ENCODE measurements around the gene ZNF17. TPM values are rescaled to one million over a fixed set of nuclear protein-coding genes. Genes with fewer than 3 reads are reported as not detected.
"Not testable (repeated sequence)": the region's sequence is repeated elsewhere in the genome, so short reads cannot be mapped to it uniquely, and the experiment has no call there.

The ZNF17 gene
- total RNA-seq, 3 donors from 2014 or later = 10.5 to 22.0 (median 11.2) TPM

- no peaks in the 10 kb centered on the region for H3K4me1 ChIP-seq
- no peak for DNase-seq (ENCODE audit: low spot score in 2 of 2)
- TF ChIP-seq, protein P1, sequence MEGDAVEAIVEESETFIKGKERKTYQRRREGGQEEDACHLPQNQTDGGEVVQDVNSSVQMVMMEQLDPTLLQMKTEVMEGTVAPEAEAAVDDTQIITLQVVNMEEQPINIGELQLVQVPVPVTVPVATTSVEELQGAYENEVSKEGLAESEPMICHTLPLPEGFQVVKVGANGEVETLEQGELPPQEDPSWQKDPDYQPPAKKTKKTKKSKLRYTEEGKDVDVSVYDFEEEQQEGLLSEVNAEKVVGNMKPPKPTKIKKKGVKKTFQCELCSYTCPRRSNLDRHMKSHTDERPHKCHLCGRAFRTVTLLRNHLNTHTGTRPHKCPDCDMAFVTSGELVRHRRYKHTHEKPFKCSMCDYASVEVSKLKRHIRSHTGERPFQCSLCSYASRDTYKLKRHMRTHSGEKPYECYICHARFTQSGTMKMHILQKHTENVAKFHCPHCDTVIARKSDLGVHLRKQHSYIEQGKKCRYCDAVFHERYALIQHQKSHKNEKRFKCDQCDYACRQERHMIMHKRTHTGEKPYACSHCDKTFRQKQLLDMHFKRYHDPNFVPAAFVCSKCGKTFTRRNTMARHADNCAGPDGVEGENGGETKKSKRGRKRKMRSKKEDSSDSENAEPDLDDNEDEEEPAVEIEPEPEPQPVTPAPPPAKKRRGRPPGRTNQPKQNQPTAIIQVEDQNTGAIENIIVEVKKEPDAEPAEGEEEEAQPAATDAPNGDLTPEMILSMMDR (IDR thresholded peaks at IDR 0.05) = no peak
- TF ChIP-seq POLR2AphosphoS5 (IDR thresholded peaks at IDR 0.05) (no peak), POLR2A (IDR thresholded peaks at IDR 0.05) (no peak)
- no peaks in the 10 kb centered on the region for H3K27me3 ChIP-seq
- H3K36me3 ChIP-seq = no peaks in the 10 kb centered on the region
- no peak overlapping the region for H3K27ac ChIP-seq
- H3K4me3 ChIP-seq = no peak overlapping the region
- H3K9me3 ChIP-seq = peaks cover 0 to 10% of the 10 kb centered on the region in 2 donors
- intact Hi-C loops (cut with DNase I; ENCODE audit: low total_unique reads) = no loop called here
These were observed 44.2 kb upstream of the ZNF17 start for GRCh38 chr19:57366776-57367175.

DNA sequence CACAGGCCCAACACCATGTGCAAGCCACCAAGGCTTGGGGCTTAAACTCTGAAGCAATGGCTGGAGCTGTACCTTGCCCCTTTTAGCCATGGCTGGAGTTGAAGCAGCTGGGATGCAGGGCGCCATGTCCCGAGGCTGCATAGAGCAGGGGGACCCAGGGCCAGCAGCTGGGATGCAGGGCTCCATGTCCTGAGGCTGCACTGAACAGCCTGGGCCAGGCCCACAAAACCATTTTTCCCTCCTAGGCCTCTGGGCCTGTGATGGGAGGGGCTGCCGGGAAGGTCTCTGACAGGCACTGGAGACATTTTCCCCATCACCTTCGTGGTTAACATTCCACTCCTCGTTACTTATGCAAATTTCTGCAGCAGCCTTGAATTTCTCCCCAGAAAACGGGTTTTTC, 36.8 kb upstream of the ZNF17 start:
- H3K9me3 ChIP-seq = peaks cover 37 to 45% of the 10 kb centered on the region in 2 donors
- H3K36me3 ChIP-seq = peaks cover 7% of the 10 kb centered on the region
- intact Hi-C loops (cut with DNase I; ENCODE audit: low total_unique reads) = no loop called here
- H3K4me3 ChIP-seq = no peak overlapping the region
- DNase-seq (ENCODE audit: low spot score in 2 of 2) = no peak
- no peak for TF ChIP-seq POLR2A (IDR thresholded peaks at IDR 0.05)
- TF ChIP-seq, protein P1 (IDR thresholded peaks at IDR 0.05) = no peak
- TF ChIP-seq POLR2AphosphoS5 (IDR thresholded peaks at IDR 0.05) = no peak
- H3K27me3 ChIP-seq = no peaks in the 10 kb centered on the region
- H3K27ac ChIP-seq = no peak overlapping the region
- H3K4me1 ChIP-seq = no peaks in the 10 kb centered on the region

- DNase-seq (ENCODE audit: low spot score in 2 of 2); H3K36me3 ChIP-seq; intact Hi-C loops (cut with DNase I; ENCODE audit: low total_unique reads); H3K27me3 ChIP-seq; H3K4me1 ChIP-seq; H3K4me3 ChIP-seq; H3K27ac ChIP-seq: not testable (repeated sequence)
- H3K9me3 ChIP-seq = peaks cover 42 to 49% of the 10 kb centered on the region in 2 donors
These were observed 36.3 kb upstream of the ZNF17 start for GRCh38 chr19:57374647-57375046.

DNA sequence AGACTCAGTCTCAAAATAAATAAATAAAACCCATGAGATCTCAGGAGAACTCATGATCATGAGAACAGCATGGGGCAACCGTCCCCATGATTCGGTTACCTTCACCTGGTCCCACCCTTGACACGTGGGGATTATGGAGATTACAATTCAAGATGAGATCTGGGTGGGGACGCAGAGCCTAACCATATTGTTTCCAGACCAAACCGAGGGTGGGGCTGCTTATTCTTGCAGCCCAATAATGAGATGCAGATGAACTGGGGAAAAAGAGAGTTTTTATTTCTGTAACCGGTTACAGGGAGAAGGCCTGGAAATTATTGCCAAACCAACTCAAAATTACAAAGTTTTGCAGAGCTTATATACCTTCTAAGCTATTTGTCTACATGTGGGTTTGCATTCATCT, 34.8 kb upstream of the ZNF17 start:
- peaks cover 46 to 55% of the 10 kb centered on the region in 2 donors for H3K9me3 ChIP-seq
- intact Hi-C loops (cut with DNase I; ENCODE audit: low total_unique reads) = no loop called here
- no peak overlapping the region for H3K27ac ChIP-seq
- DNase-seq (ENCODE audit: low spot score in 2 of 2) = no peak
- H3K27me3 ChIP-seq = no peaks in the 10 kb centered on the region
- H3K4me3 ChIP-seq = no peak overlapping the region
- no peaks in the 10 kb centered on the region for H3K4me1 ChIP-seq
- peaks cover 7% of the 10 kb centered on the region for H3K36me3 ChIP-seq
- TF ChIP-seq POLR2A (IDR thresholded peaks at IDR 0.05) = no peak
- no peak for TF ChIP-seq POLR2AphosphoS5 (IDR thresholded peaks at IDR 0.05)
- TF ChIP-seq, protein P1 (IDR thresholded peaks at IDR 0.05) = no peak

DNA sequence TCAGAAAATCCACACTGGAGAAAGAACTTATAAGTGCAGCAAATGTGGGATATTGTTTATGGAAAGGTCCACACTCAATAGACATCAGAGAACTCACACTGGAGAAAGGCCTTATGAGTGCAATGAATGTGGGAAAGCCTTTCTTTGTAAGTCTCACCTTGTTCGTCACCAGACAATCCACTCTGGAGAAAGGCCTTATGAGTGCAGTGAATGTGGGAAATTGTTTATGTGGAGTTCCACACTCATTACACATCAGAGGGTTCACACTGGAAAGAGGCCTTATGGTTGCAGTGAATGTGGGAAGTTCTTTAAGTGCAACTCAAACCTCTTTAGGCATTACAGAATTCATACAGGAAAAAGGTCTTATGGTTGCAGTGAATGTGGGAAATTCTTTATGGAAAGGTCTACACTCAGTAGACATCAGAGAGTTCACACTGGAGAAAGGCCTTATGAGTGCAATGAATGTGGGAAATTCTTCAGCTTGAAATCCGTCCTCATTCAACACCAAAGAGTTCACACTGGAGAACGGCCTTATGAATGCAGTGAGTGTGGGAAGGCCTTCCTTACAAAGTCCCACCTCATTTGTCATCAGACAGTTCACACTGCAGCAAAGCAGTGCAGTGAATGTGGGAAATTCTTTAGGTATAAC, 33.3 kb upstream of the ZNF17 start:
- no peak overlapping the region for H3K4me3 ChIP-seq
- no peak for DNase-seq (ENCODE audit: low spot score in 2 of 2)
- no peak for TF ChIP-seq POLR2A (IDR thresholded peaks at IDR 0.05)
- no peak for TF ChIP-seq POLR2AphosphoS5 (IDR thresholded peaks at IDR 0.05)
- TF ChIP-seq, protein P1 (IDR thresholded peaks at IDR 0.05) = no peak
- H3K4me1 ChIP-seq = no peaks in the 10 kb centered on the region
- intact Hi-C loops (cut with DNase I; ENCODE audit: low total_unique reads) = no loop called here
- H3K9me3 ChIP-seq = peaks cover 46 to 55% of the 10 kb centered on the region in 2 donors
- H3K36me3 ChIP-seq = peaks cover 7% of the 10 kb centered on the region
- H3K27ac ChIP-seq = no peak overlapping the region
- H3K27me3 ChIP-seq = no peaks in the 10 kb centered on the region
